IPS DF 19.7 (cell line): ENCODE results near the gene ASB10.

Experiments
- DNase-seq: peaks from one replicate; pipeline ENCODE4 v3.0.0-alpha.2; 2013; ENCODE audit warnings: low read depth, low spot score

Gene ASB10

DNA sequence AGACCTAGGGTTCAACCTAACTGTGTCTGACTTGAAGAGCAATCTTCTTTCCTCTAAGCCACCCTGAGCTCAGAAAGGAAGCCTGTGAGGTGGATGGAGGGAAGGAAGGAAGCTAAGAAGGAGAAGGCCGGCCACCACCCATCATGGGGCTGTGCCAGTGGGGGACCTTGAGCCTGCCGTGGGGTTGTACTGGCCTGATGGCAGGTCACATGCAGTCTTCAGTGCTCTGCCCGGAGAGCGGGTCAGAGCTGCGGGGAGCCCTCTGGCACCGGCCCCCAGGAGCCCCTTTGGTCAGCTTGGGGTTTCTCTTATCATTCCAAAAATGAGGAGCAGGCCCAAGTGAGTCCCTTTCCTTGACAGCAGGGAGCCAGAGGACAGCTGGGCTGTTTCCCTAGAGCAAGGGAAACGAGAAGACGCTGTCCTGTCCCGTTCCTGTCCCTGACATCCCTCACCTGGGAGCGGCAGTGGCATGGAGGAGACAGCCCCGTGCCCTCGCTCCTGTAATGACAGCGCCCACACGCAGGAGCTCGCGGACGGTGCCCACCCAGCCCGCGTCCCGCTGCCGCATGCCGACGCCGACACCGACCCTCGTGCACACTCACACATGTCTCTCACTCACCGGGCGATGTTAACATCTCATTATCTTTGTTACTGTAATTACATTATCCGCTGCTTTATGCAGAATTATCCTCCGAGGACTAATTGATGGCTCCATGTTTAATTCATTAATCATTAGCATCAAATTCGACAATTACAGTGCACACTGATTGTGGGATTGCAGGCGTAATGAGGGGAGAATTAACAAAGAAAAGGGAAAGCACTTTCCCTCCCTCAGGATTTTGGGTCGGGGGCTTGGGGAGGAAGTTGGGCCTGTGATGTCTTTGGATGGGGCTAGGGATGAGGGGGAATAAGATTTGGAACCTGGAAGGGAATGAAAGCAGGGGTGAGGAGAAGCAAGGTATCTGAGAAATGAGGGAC is 50.9 kb downstream of the ASB10 start:
- DNase-seq = no peak

DNA sequence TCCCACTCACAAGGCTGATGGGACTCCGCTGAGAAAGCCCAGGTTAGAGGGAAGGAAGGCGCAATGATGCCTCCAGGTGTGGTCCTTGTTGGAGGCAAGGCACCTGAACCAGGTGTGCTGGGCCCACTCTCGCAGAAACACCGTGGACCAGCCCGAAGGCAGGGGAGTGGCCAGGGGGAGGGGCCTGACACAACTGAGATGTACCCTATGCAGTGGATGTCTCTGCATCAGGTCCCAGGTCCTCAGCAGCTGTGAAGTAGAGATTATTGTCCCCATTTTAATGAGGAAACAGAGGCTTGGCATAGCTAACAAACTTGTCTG is 51.6 kb downstream of the ASB10 start:
- no peak for DNase-seq

DNA sequence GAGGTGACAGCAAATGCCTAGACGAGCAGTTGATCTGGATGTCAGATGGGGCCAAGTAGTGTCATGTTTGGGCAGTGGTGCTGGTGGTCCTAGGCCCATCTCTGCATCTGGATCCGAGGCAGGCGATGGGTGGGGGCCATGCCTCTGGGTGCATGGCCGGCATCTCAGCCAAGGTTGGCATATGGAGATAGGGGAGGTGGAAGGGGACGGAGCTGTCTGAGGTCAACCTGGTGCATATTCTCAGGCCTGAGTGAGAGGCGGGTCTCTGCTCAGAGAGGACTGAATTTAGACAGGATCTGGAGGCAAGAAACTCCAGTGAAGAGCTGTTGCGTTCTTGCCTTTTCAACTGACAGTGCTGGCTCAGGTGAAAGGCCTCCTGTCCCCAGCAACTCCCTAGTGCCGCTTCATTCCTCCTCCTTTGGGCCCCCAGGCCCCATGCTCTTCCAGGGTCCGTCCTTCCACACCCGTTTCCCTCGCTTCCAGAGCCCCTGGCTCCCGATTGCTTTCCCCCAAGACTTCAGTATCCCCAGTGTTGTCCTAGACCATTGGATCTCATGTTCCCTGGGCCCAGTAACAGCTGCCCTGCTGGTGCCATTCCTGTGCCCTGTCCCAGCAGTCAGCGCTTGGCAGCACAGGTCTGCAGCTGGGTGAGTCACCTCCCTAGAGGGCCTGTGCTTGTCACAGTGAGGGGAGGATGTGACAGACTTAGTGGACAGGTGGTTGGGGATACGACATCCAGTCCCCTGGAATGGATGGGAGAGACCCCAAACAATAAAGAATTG is 52.1 kb downstream of the ASB10 start:
- no peak for DNase-seq

DNA sequence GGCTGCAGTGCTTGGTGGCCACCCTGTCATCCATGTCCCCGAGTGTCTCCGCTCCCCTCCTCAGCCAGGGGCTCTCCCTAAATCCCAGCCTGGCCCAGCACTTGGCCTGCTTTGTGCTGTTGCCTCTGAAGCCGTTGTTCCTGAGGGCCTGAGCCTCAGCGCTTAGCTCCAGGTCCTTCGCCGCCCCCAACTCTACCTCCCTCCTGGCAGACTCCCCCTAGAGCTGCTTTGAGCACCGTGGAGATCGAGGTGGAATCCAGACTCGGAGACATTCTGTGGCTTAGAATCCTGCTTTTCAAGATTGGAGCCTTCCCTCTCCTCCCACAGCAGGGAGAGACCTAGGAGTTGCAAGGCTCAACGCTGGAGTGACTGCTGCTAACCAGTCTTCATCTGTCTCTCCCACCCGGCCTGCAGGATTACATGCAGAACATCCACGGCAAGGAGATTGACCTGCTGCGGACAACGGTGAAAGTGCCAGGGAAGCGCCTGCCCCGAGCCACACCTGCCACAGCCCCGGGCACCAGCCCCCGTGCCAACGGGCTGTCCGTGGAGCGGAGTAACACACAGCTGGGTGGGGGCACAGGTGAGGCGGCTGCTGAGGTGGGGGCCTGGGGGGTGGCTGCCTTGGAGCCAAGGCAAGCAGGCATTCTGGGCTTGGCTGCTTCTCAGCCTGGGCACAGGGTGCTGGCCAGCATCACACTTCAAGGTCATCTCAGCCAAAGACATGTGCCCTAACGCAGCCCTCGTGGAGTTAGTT is 52.9 kb downstream of the ASB10 start:
- DNase-seq = no peak

DNA sequence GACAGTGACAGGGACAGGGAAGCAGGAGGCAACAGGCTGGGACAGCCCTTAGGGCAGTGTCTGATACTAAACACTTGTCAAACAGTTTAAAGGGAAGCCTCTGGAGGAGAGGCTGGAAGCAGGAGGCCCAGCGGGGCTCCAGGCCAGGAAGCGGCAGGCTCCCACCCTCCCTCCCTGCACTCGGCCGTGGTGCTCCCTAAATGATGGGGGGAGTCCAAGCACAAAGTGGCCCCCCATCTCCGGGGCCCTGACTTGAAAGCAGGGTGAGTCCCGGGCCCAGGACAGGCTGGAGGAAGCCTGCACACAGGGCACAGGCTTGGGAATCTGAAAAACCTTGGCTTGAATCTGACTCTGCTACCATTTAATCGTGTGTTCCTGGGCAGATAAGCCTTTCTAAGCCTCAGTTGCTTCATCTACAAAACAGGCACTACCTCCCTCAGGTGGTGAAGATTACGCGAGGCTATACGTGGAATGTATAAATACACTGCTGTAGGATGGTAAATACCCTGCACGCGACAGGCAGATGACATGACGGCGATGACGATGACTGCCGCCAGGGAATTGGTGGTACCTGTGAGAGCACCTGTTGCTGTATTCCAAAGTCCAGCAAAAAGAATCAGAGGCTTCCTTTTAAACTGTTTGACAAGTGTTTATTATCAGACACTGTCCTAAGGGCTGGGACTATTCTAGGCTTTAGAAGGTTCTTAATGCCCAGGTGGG is 53.6 kb downstream of the ASB10 start:
- DNase-seq = no peak

DNA sequence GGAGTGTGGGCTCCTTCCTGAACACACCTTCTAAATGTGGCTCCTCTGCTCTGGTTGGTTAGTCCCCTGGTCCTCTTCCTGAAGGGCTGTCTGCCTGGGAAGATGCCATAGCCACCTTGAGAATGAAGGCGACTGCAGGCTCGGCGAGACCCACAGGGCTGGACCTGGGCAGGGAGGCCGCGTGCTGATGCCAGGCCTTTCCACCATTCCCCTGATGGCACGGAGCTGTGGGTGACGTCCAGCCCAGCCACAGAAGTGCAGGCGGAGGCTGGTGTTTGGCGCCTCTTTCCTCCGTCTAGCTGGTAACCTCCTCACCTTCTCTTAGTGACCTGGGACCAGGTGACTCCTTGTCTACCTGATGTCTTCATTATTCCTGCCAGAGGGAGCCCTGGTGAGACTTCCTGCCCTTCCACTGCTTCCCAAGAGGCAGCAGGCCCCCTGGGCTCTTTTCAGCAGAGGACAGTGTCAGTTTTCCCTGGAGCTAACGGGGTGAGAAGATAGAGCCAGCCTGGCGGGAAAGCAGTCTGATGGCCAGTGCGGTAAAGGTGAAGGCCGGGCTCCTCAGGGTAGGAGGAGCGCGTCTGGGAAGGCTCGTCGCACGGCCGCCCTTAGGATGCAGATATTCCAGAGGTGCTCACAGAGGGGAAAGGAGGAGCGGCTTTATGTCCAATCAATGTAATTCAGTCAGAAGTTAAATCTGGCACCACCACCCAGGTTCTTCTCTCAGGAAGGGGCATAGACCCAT is 54.4 kb downstream of the ASB10 start:
- DNase-seq = no peak

DNA sequence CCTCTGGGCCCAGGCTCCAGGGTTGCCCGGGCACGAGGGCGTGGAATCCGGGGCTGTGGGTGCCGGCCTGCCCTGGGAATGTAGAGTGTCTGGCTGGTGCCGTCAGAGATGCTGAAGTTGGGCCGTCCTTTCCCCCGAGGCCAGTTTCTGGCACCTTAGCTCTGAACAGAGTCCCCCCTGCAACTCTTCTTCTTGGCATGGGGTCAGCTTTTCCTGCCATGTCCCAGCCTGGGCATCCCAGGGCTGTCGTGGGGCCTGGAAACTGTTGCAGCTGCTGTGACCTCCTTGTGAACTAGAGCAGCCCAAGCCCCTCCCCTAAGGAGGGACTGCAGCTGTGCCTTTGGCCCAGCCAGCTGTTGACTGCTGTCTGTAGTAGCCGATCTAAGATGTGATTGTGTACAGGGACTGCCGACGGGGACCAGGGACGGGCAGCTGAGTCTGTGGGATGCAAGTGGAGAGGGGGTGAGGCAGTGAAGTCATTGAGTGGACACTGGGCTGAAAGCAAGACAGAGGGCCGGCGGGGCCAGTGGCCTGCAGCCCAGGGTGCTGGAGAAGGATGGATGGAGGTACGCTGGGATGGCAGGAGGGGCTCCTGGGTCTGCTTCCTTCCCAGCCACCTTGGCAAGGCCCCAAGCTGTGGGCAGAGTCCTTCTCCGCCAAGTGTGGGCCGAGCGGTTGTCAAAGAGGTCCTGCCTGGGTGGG is 55.3 kb downstream of the ASB10 start:
- DNase-seq = no peak

DNA sequence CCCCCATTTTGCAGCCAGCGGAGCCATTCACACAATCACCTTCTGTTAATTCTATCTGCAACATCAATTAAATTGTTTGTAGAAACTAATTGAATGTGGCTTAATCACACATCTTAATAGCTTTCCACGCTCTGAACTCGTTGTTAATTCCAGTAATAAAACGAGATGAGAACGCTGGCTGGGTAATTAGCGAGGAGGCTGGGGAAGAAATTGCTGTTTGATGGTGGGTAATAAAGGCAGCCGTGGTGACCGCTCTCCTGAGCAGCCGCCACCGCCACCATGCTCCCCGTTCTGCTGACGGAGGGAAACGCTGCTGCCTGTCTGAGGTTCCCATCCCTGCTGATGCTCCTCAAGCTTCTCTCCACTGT is 55.8 kb downstream of the ASB10 start:
- DNase-seq = no peak

DNA sequence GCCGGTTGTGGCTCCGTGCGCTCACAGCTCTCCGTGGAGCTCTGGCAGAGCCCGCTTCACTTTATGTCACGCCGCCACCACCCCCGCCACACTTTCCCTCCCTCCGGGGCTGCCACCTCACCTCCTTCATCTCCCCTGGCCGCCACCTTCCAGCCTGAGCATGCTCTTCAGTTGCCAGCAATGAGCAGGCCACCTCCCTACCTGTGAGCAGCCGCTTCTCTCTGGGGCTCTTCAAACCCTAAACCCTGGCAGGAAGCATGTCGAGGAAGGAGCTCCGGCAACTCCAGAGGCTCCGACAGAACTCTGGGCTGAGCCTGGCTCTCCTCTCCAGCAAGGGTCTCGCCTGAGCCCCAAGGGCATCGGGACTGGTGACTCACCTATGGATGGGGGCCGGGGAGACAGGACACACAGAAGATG is 56.3 kb downstream of the ASB10 start:
- DNase-seq = no peak

DNA sequence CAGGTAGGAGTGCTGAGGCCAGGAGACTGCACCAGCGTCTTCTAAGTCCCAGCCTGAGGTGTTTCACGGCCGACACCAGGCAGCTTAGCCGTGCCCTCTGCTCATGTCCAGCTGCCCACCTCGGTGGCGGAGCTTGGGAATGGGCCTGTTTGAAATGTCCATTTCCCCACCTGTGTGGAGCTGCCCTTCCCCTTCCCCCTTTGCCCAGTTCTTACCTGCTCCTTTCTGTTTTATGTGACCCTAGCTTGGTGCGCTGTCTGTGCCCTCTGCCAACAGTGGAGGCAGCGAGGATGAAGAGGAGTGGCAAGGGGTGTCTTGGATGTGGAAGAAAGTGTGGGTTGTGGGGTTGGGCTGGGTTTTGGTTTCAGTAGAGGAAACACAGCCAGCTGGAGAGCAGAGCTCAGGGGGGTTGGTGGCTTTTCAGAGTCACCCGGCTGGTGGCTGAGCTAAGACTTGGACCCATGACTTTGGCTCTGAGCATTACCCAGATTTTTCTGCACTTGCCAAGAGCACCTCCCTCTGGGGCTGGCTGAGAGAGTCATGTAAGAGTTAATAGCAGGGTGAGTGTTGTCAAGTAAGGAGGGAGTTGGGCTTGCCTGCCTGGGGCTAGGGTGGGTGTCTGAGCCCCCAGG is 57.0 kb downstream of the ASB10 start:
- DNase-seq = no peak

DNA sequence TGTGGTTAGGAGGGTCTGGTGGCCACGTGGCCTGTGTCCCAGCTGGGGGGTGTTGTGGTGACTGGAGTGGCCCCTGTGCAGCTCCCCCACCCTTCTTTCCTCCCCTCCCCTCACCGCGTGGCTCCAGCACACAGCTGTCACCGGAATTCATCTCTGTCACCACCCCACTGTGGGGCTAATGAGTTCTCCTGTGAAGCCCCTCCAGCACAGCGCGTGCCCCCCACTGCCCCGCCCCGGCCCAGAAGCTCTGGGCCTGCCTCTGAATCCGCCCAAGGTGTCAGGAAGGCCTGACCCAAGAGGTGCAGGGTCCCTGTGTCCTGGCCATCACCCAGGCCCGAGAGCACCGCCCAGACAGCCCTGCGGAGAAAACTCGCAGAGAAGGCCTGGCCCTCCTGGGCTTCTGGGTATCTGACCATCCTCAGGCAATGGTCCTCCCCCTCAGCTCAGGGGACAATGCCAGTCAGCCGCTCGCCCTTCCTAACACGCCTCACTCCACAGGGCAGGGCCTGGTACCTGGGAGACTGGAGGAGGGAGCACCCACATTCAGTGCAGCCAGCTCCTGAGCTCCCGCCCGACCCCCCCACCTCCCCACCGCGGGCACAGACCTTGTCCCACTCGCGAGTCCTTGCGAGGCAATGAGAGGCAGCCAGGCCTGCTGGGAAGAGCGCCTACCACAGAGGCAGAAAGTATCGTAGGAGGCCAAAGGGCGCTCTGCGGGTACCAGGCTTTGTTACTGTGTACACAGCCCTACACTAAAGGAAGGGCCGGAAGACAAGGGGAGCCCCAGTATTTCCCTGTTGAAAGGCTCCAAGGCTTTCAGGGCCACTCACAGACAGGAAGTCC is 57.7 kb downstream of the ASB10 start:
- no peak for DNase-seq

DNA sequence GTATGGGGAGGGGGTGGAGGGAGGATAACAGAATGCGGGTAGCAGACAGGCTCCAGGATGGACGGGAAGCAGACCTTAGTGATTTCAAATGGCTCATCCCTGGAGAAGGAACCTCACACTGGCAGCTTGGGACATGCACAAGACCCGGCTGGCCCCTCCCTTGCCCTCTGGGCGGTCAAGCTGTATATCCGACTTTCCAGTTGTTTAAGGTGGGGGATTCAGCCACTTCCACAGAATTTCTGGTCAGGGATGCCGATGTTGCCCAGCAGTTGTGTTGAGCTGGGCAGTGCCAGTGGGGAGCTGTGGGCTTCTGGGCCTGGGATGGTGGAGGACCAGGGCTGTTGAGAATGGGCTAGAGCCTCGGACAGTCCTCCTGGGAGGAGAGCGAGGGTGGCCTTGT is 58.3 kb downstream of the ASB10 start:
- DNase-seq = no peak

DNA sequence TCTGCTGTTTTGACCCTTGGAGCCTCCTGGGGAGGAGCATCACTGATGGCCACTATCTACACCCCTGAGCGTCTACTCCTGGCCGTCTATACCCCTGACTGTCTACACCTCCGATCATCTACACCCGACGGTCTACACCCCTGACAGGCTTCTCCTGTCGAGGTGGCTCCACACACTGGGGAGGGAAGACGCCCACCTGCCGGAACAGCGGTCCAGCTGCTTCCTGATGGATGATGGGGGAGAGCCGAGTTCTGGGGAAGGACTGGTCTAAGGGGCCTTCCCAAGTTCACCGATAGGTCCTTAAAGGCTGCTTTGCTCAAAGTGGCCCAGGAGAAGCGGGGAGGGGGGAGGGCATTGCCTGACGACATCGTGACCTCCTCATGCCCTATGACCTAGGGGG is 58.9 kb downstream of the ASB10 start:
- DNase-seq = no peak

DNA sequence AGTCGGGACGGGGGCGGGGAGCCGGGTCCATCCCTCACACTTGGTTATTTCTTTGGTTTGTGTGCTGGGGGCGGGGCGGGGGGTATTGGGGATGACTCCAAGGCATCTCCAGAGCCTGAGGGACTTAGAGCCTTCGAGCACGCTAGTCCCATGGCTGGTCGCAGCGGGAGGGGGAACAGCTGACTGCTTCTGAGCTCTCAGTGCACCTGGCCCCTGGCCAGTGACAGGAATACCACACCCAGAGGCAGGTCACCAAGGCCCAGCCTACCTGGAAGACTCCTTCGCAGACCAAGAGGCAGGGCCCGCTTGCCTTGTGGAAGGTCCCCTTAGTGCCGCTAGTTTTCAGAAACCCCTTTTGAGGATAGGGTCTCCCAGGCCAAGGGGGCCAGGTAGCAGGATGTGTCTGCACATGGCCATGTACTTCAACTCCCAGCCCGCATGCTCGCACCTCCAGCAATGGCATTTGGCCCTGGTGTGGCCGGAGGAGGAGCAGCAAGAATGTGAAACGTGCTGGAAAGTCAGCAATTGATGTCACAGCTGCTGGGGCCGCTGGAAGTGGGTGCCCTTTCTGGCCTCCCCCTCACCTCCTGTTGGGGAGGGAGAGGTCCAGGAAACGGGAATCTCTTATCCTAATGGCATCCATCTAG is 60.4 kb downstream of the ASB10 start:
- DNase-seq = no peak

DNA sequence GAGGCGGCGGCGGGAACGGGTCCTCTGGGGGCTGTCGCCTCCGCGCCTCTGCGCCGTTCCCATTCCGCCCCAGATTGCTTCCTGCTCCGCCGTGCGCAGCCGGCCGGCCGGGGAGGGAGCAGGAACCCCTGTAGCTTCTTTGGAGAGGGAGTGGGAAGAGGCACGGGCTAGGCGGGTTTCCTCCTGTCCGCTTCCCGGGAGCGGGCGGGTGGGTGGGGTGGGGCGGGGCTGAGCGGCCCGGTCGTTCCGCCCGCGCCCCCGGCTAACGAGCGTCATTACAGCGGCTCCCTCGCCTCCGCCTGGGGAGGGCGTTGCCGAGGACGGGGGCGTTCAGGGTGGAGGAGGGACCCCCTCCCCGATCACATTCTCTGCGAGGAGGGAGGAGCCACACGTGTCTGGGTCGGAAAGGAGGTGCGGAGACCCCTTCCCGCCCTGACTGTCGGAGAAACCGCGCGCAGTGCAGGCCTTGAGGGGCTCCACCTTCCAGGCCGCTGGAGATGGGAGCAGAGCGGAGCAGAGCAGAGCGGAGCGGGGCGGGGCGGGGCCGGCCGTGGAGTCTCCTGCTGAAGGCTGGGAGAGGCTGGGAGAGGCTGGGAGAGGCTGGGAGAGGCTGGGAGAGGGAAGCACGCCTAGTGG is 61.1 kb downstream of the ASB10 start:
- DNase-seq = no peak
